Measurements from ENCODE around the gene ABCA3. TPM values are rescaled to one million over a fixed set of nuclear protein-coding genes. Genes with fewer than 3 reads are reported as not detected.
"Not testable (repeated sequence)": the region's sequence is repeated elsewhere in the genome, so short reads cannot be mapped to it uniquely, and the experiment has no call there.

ABCA3 gene
- 1 to 10 TPM; 7.0 to 7.9 TPM for total RNA-seq
- 4.1 TPM for polyA plus RNA-seq

DNA sequence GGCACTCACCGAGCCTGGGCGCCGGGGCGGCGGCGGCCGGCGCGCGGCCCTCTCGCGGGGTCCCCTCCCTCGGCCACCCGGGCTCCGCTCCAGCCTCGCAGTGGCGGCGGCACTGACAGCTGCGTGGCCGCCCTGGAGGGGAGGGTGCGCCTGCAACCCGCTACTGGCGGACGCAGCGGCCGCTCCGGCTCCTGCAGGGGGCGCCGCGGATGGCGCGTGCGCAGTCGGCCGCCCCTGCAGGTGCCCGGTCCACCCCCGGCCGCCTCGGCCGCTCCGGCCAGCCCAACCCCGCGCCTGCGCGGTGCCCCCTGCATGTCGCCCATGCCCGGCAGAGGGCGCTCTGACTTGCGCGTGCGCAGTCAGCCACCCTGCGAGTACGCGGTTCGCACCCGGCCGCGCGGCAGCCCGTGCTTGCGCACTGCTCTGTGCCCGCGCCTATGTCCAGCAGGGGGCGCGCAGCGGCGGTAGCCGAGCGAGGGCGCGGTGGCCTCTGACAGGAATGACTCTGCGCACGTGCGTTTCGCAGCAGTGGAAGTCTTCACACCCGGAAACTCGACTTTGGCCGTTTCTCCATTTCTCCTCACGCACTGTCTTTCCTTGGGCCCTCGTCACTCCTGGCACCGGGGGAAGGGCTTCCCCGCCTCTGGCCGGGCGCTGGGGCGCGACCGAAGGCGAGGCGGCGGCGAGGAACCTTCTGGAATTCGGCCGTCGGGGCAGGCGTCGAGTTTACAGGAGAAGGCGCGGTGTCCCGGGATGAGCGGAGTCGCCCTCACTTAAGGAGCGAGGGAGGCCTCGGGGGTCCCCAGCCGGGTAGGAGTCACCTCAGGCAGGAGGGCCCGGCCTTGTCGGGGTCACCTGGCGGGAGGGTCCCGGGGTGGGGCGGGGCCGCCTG lies at the start of gene ABCA3:
Gene ABCA3 (minus strand): TSS at position 165 of the 892 bp plus-strand sequence. CDS start 14,262 bp downstream, outside the sequence.
- no peaks in the 10 kb centered on the region for H3K36me3 Mint-ChIP-seq
- H3K27ac Mint-ChIP-seq = peak within 1 kb of the TSS in 5 of 8 donors; percentile 56 to 76 (median 62)
- ChIA-PET CTCF (interaction anchor here (0.6 to 1.2 kb wide), 6 partner anchors 9 to 161 kb away, joined by 3 to 6 read pairs (median 3); no protein-coding TSS in a partner anchor), POLR2A (interaction anchor here (0.5 kb wide), 1 partner anchor 11 kb away, joined by 4 read pairs; no protein-coding TSS in a partner anchor)
- H3K9me3 ChIP-seq (ENCODE audit: low read length) = no peaks in the 10 kb centered on the region
- peak within 1 kb of the TSS; percentile 68 for H3K4me3 ChIP-seq (ENCODE audit: low read length)
- peak; percentile 87 to 93 (median 91) for DNase-seq
- peak within 1 kb of the TSS; percentile 84 to 92 (median 86) for H3K4me3 Mint-ChIP-seq
- H3K27me3 Mint-ChIP-seq = peaks cover 0 to 3% of the 10 kb centered on the region in 2 donors
- H3K27ac ChIP-seq (ENCODE audit: low read depth, low read length) = peak within 1 kb of the TSS; percentile 51
- H3K27me3 ChIP-seq (ENCODE audit: insufficient read depth, low read length, poor library complexity, severe bottlenecking) = no peaks in the 10 kb centered on the region
- H3K4me1 ChIP-seq (ENCODE audit: insufficient read depth, low read length) = peaks cover 11% of the 10 kb centered on the region
- H3K36me3 ChIP-seq (ENCODE audit: insufficient read depth, low read length) = no peaks in the 10 kb centered on the region
- H3K4me1 Mint-ChIP-seq = peaks cover 15 to 21% (median 17%) of the 10 kb centered on the region in 3 donors
- no peaks in the 10 kb centered on the region for H3K9me3 Mint-ChIP-seq

DNA sequence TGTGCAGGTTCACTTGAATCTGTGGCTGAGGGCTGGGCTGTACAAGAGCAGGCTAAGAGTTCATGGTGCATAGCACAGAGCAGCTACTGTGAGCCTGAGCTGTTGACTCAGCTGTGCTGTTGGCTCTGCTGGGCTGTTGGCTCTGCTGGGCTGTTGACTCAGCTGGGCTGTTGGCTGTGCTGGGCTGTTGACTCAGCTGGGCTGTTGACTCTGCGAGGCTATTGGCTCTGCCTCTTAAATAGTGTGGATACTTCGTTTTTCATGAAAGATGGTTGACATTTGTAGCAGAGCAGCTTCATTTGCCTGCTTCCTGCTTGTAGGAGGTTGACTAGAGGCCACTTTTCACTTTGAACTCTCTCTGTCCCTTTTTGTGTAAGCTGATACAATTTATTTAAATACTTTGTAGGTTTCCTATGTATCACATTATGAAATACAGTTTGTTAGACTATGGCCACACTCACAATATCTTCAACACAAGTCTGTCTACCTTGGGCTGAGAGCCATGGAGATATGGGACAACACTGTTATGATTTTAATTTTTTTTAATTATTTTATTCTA lies 48.4 kb upstream of the ABCA3 start:
- Histone ChIP-seq H3K36me3 (ENCODE audit: insufficient read depth, low read length) (no peaks in the 10 kb centered on the region), H3K27me3 (ENCODE audit: insufficient read depth, low read length, poor library complexity, severe bottlenecking) (peaks cover 3% of the 10 kb centered on the region), H3K4me1 (ENCODE audit: insufficient read depth, low read length) (no peaks in the 10 kb centered on the region), H3K27ac (ENCODE audit: low read depth, low read length) (no peak overlapping the region), H3K4me3 (ENCODE audit: low read length) (no peak overlapping the region), H3K9me3 (ENCODE audit: low read length) (no peaks in the 10 kb centered on the region)
- Mint-ChIP-seq H3K4me1 (no peaks in the 10 kb centered on the region), H3K27me3 (peaks cover 5 to 21% of the 10 kb centered on the region in 2 donors), H3K36me3 (peaks cover 0 to 4% (median 0%) of the 10 kb centered on the region in 3 donors), H3K9me3 (peaks cover 0 to 9% (median 3%) of the 10 kb centered on the region in 5 donors), H3K4me3 (no peak overlapping the region), H3K27ac (no peak overlapping the region)
- POLR2A ChIA-PET = interaction anchor here (0.6 to 1.0 kb wide), 3 partner anchors 12 to 174 kb away, joined by 3 to 4 read pairs (median 4); partner anchors contain the start of gene PGP
- DNase-seq = no peak
- CTCF ChIA-PET = interaction anchor here (0.9 kb wide), 1 partner anchor 112 kb away, joined by 3 read pairs; no protein-coding TSS in a partner anchor

DNA sequence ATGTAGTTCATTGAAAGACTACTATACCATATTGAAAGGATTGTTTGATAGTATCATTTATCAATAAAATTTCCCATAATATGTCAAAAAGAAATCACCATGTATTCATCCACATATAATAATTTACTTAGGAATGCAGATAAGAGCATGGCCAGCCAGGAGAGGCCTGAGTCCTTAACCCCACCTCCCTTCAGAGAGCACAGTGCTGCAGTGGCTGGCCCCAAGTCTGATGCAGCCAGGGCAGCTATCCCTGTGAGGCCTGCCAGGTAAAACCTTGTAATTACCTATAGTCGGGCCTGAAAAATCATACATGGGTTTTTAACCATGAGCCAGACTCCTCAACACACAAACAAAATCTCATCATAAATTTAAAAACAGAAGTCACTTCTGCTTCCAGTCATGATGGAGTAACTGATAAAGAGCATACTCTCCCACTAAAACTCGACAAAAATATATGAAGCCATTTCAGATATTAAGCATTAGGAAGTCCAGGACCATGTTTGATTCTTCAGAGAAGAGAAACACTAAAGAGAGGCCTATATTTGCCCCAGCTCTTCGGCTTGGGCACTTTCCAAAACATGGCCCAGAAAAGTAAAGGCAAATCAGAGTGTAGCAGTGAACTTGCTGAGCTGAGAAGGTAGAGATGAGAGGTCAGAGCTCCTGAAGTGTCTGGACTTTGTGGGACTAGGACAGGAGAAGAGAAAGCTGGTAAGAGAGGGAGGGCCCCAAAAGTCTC lies 47.8 kb upstream of the ABCA3 start:
- H3K4me3 Mint-ChIP-seq = no peak overlapping the region
- H3K27me3 Mint-ChIP-seq = peaks cover 5 to 21% of the 10 kb centered on the region in 2 donors
- H3K27ac Mint-ChIP-seq = no peak overlapping the region
- H3K27me3 ChIP-seq (ENCODE audit: insufficient read depth, low read length, poor library complexity, severe bottlenecking) = peaks cover 3% of the 10 kb centered on the region
- no peak overlapping the region for H3K4me3 ChIP-seq (ENCODE audit: low read length)
- H3K4me1 ChIP-seq (ENCODE audit: insufficient read depth, low read length) = no peaks in the 10 kb centered on the region
- no peak for DNase-seq
- H3K4me1 Mint-ChIP-seq = no peaks in the 10 kb centered on the region
- peaks cover 0 to 4% (median 0%) of the 10 kb centered on the region in 3 donors for H3K36me3 Mint-ChIP-seq
- no peaks in the 10 kb centered on the region for H3K36me3 ChIP-seq (ENCODE audit: insufficient read depth, low read length)
- no peaks in the 10 kb centered on the region for H3K9me3 ChIP-seq (ENCODE audit: low read length)
- ChIA-PET CTCF (interaction anchor here (0.9 kb wide), 1 partner anchor 112 kb away, joined by 3 read pairs; no protein-coding TSS in a partner anchor), POLR2A (no interaction called here)
- no peak overlapping the region for H3K27ac ChIP-seq (ENCODE audit: low read depth, low read length)
- peaks cover 0 to 9% (median 3%) of the 10 kb centered on the region in 5 donors for H3K9me3 Mint-ChIP-seq

DNA sequence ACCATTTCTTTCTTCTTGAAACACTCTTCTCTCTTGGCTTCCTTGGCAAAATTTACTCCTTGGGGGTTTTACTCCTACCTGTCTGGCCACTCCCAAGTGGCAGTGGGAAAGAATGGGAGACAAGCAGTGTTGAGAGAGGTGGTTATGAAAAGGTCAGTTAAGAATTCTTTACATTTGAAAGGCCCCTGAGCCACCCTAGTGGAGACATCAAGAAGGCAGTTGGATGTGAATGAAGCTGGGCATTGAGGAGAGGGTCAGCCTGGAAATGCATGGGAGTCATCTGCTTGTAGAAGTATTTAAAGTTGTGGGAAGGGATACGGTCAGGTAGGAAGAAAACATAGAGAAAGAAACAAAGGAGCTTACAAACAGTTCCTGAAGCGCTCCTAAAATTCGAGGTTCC lies 46.5 kb upstream of the ABCA3 start:
- Mint-ChIP-seq H3K9me3 (peaks cover 0 to 9% (median 3%) of the 10 kb centered on the region in 5 donors), H3K4me1 (no peaks in the 10 kb centered on the region), H3K4me3 (no peak overlapping the region), H3K27ac (no peak overlapping the region), H3K27me3 (peaks cover 3 to 18% of the 10 kb centered on the region in 2 donors), H3K36me3 (peaks cover 0 to 4% (median 0%) of the 10 kb centered on the region in 3 donors)
- Histone ChIP-seq H3K4me1 (ENCODE audit: insufficient read depth, low read length) (no peaks in the 10 kb centered on the region), H3K9me3 (ENCODE audit: low read length) (no peaks in the 10 kb centered on the region), H3K27ac (ENCODE audit: low read depth, low read length) (no peak overlapping the region), H3K27me3 (ENCODE audit: insufficient read depth, low read length, poor library complexity, severe bottlenecking) (peaks cover 3% of the 10 kb centered on the region), H3K36me3 (ENCODE audit: insufficient read depth, low read length) (no peaks in the 10 kb centered on the region), H3K4me3 (ENCODE audit: low read length) (no peak overlapping the region)
- DNase-seq = no peak
- ChIA-PET POLR2A (no interaction called here), CTCF (no interaction called here)

DNA sequence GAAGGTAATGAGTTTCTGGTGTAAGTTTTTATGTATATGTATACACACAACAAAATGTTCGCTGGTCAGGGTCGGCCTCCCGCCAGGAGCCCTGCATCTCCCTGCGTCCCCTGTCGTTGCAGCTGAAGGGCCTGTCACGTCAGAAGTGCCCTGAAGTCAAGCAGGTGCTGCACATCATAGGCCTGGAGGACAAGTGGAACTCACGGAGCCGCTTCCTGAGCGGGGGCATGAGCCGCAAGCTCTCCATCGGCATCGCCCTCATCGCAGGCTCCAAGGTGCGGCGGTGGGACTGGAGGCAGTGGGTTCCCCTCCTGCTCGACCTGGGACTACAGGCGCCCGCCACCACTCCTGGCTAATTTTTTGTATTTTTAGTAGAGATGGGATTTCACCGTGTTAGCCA lies 45.5 kb upstream of the ABCA3 start:
- H3K27me3 ChIP-seq (ENCODE audit: insufficient read depth, low read length, poor library complexity, severe bottlenecking); H3K4me1 ChIP-seq (ENCODE audit: insufficient read depth, low read length); H3K9me3 Mint-ChIP-seq; H3K36me3 Mint-ChIP-seq; H3K9me3 ChIP-seq (ENCODE audit: low read length); CTCF ChIA-PET; H3K4me1 Mint-ChIP-seq; DNase-seq; H3K27ac Mint-ChIP-seq; H3K4me3 Mint-ChIP-seq; H3K27ac ChIP-seq (ENCODE audit: low read depth, low read length); H3K4me3 ChIP-seq (ENCODE audit: low read length); POLR2A ChIA-PET; H3K36me3 ChIP-seq (ENCODE audit: insufficient read depth, low read length): not testable (repeated sequence)
- H3K27me3 Mint-ChIP-seq = peaks cover 0 to 17% of the 10 kb centered on the region in 2 donors

DNA sequence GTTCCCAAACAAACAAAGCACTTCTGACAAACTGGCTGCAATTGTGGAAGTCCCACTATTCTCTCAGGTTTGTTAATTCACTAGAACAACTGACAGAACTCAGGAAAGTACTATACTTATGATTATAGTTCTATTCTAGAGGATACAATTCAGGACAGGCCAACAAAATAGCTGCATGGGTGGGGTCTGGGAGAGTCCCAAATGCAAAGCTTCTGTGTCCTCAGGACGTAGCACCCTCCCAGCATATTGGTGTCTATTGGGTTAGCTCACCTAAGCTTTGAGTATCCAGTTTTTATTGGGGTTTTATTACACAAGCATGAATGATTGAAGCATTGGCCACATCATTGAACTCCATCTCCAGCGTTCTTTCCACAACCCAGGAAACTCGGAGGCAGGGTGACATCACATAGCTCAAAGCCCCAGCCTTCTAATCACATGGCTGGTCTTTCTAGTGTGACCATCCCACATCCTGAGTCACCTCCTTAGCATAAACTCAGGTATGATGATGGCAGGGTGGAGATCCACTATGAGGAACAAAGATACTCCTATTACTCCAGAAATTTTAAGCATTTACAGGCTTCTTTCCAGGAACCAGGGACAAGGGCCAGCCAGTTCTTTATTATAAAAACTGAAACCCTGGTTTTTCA lies 44.8 kb upstream of the ABCA3 start:
- no peaks in the 10 kb centered on the region for H3K36me3 ChIP-seq (ENCODE audit: insufficient read depth, low read length)
- H3K4me3 Mint-ChIP-seq = no peak overlapping the region
- no peaks in the 10 kb centered on the region for H3K27me3 ChIP-seq (ENCODE audit: insufficient read depth, low read length, poor library complexity, severe bottlenecking)
- no peak for DNase-seq
- H3K4me1 ChIP-seq (ENCODE audit: insufficient read depth, low read length) = no peaks in the 10 kb centered on the region
- peaks cover 0 to 4% (median 0%) of the 10 kb centered on the region in 3 donors for H3K36me3 Mint-ChIP-seq
- peaks cover 0 to 17% of the 10 kb centered on the region in 2 donors for H3K27me3 Mint-ChIP-seq
- ChIA-PET CTCF (no interaction called here), POLR2A (no interaction called here)
- no peak overlapping the region for H3K27ac Mint-ChIP-seq
- H3K9me3 ChIP-seq (ENCODE audit: low read length) = no peaks in the 10 kb centered on the region
- no peak overlapping the region for H3K4me3 ChIP-seq (ENCODE audit: low read length)
- peaks cover 0 to 9% (median 3%) of the 10 kb centered on the region in 5 donors for H3K9me3 Mint-ChIP-seq
- H3K27ac ChIP-seq (ENCODE audit: low read depth, low read length) = no peak overlapping the region
- no peaks in the 10 kb centered on the region for H3K4me1 Mint-ChIP-seq

DNA sequence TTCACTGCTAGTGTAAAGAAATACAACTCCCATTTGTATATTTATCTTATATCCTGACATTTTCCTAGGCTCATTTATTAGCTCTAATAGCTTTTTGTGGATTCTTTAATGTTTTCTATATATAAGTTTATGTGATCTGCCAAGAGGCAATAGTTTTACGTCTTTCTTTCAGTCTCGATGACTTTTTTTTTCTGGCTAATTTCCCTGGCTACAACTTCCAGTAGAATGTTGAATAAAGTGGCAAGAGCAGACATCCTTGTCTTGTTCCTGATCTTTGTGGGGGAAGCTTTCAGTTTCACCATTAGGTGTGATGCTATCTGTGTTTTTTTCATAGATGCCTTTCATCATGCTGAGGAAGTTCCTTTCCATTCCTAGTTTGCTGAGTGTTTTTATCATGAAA lies 43.9 kb upstream of the ABCA3 start:
- peaks cover 0 to 7% (median 2%) of the 10 kb centered on the region in 5 donors for H3K9me3 Mint-ChIP-seq
- Histone ChIP-seq H3K27ac (ENCODE audit: low read depth, low read length) (no peak overlapping the region), H3K27me3 (ENCODE audit: insufficient read depth, low read length, poor library complexity, severe bottlenecking) (no peaks in the 10 kb centered on the region), H3K9me3 (ENCODE audit: low read length) (no peaks in the 10 kb centered on the region), H3K4me3 (ENCODE audit: low read length) (no peak overlapping the region), H3K4me1 (ENCODE audit: insufficient read depth, low read length) (no peaks in the 10 kb centered on the region), H3K36me3 (ENCODE audit: insufficient read depth, low read length) (no peaks in the 10 kb centered on the region)
- peak overlapping the region in 1 of 8 donors; percentile 9 for H3K27ac Mint-ChIP-seq
- peaks cover 0 to 4% (median 0%) of the 10 kb centered on the region in 3 donors for H3K36me3 Mint-ChIP-seq
- CTCF ChIA-PET = interaction anchor here (0.8 kb wide), 1 partner anchor 94 kb away, joined by 3 read pairs; no protein-coding TSS in a partner anchor
- POLR2A ChIA-PET = no interaction called here
- H3K4me3 Mint-ChIP-seq = no peak overlapping the region
- H3K27me3 Mint-ChIP-seq = peaks cover 0 to 17% of the 10 kb centered on the region in 2 donors
- H3K4me1 Mint-ChIP-seq = no peaks in the 10 kb centered on the region
- DNase-seq = no peak
